GM19463 (cell line): ENCODE results near the gene VCX.
"Not testable (repeated sequence)": the region's sequence is repeated elsewhere in the genome, so short reads cannot be mapped to it uniquely, and the experiment has no call there.

Source experiments
- ATAC-seq: cut with Tn5 transposase; IDR thresholded peaks from one replicate; pipeline ENCODE4 v1.9.1; 2021; ENCODE audit warnings: mild to moderate bottlenecking, moderate library complexity; ENCODE audit not compliant: unreplicated experiment

VCX gene

GRCh38 chrX:7842871-7843270 lies at the start of gene VCX:
Gene VCX, plus strand, starts transcription at chrX:7843171. Its CDS starts 33 bp downstream, at chrX:7843204.
- not testable (repeated sequence) for ATAC-seq

GRCh38 chrX:7798327-7798726 lies 44.6 kb upstream of the VCX start:
- no peak for ATAC-seq

GRCh38 chrX:7801711-7802110 lies 41.3 kb upstream of the VCX start:
- no peak for ATAC-seq

GRCh38 chrX:7815166-7815805 lies 27.7 kb upstream of the VCX start:
- ATAC-seq: no peak

- no peak for ATAC-seq
Measured at GRCh38 chrX:7828594-7828993, 14.4 kb upstream of the VCX start.

GRCh38 chrX:7841084-7841805 lies 1.7 kb upstream of the VCX start:
- ATAC-seq: peak; percentile 58

GRCh38 chrX:7852166-7852565 lies 9.2 kb downstream of the VCX start:
- no peak for ATAC-seq

GRCh38 chrX:7872042-7872441 lies 29.1 kb downstream of the VCX start:
- ATAC-seq: no peak

- no peak for ATAC-seq
Measured at GRCh38 chrX:7876957-7877356, 34.0 kb downstream of the VCX start.

GRCh38 chrX:7889135-7889534 lies 46.2 kb downstream of the VCX start:
- no peak for ATAC-seq

GRCh38 chrX:7889680-7890079 lies 46.7 kb downstream of the VCX start:
- no peak for ATAC-seq

GRCh38 chrX:7891928-7892327 lies 49.0 kb downstream of the VCX start:
- ATAC-seq: no peak
